SU-DHL-6 (cell line): Measurements from ENCODE around the gene FAM171A1.
"Not testable (repeated sequence)": the region's sequence is repeated elsewhere in the genome, so short reads cannot be mapped to it uniquely, and the experiment has no call there.

Experiments used
- H2AFZ ChIP-seq: fragments of 200-600 bp; sonication (generic); 2 replicates; pipeline ENCODE4 v1.6.1; 2014; ENCODE audit warnings: low read depth, mild to moderate bottlenecking, moderate library complexity, mixed read lengths, antibody characterized with exemption, low read length; ENCODE audit not compliant: severe bottlenecking
- H3F3A ChIP-seq: fragments of 200-600 bp; shearing (Covaris generic); 2 replicates; pipeline ENCODE4 v1.6.0; 2016; ENCODE audit warnings: antibody characterized with exemption, mild to moderate bottlenecking; ENCODE audit not compliant: insufficient read depth
- H3K27ac ChIP-seq: fragments of 200-600 bp; sonication (generic); 2 replicates; pipeline ENCODE4 v1.5.1; 2016; ENCODE audit warnings: low read depth, mild to moderate bottlenecking, low read length, moderate library complexity, mixed read lengths
- H3K27me3 ChIP-seq: fragments of 200-600 bp; sonication (generic), shearing (Covaris generic); 2 replicates; pipeline ENCODE4 v1.6.0; 2014; ENCODE audit warnings: mild to moderate bottlenecking, low read length
- H3K36me3 ChIP-seq: fragments of 200-600 bp; sonication (generic); 2 replicates; pipeline ENCODE4 v1.6.1; 2014; ENCODE audit warnings: mild to moderate bottlenecking, low read length, mixed read lengths
- H3K4me2 ChIP-seq: fragments of 300-600, 200-600 bp; shearing (Covaris generic), sonication (generic); 2 replicates; pipeline ENCODE4 v1.6.0; 2014; ENCODE audit warnings: low read length, low read depth, mild to moderate bottlenecking; ENCODE audit not compliant: poor library complexity, severe bottlenecking
- H3K4me3 ChIP-seq: fragments of 200-600 bp; sonication (generic); 2 replicates; pipeline ENCODE4 v1.5.1; 2014; ENCODE audit warnings: antibody characterized with exemption, low read length, mild to moderate bottlenecking, mixed read lengths; ENCODE audit not compliant: insufficient read depth, poor library complexity, severe bottlenecking
- H3K79me2 ChIP-seq: fragments of 200-600 bp; sonication (generic); 2 replicates; pipeline ENCODE4 v1.6.1; 2014; ENCODE audit warnings: mild to moderate bottlenecking, low read length, moderate library complexity; ENCODE audit not compliant: insufficient read depth
- H3K9ac ChIP-seq: fragments of 200-600 bp; sonication (generic); 2 replicates; pipeline ENCODE4 v1.7.0; 2014; ENCODE audit warnings: mild to moderate bottlenecking, low read length
- H3K9me2 ChIP-seq: fragments of 200-600 bp; sonication (generic); replicated peaks from 2 replicates; pipeline ENCODE4 v1.6.1; 2014; ENCODE audit warnings: low read length; ENCODE audit not compliant: insufficient read depth
- H3K9me3 ChIP-seq: fragments of 200-600 bp; sonication (generic); 2 replicates; pipeline ENCODE4 v1.6.1; 2014; ENCODE audit warnings: low read length, mixed read lengths; ENCODE audit not compliant: insufficient read depth
- H4K20me1 ChIP-seq: fragments of 200-600 bp; sonication (generic); 2 replicates; pipeline ENCODE4 v1.6.1; 2014; ENCODE audit warnings: low read depth, mild to moderate bottlenecking, antibody characterized with exemption, low read length, moderate library complexity, mixed read lengths
- CTCF ChIP-seq: fragments of 200-600 bp; sonication (generic); IDR thresholded peaks from one replicate; pipeline ENCODE4 v1.5.1; 2017; ENCODE audit warnings: antibody characterized with exemption, mild to moderate bottlenecking, low read length, moderate library complexity; ENCODE audit not compliant: insufficient read depth, poor library complexity, severe bottlenecking
- EZH2phosphoT487 ChIP-seq: fragments of 200-600 bp; sonication (generic), shearing (Covaris generic); conservative IDR thresholded peaks from 2 replicates; pipeline ENCODE4 v1.6.1; 2018; ENCODE audit warnings: mild to moderate bottlenecking, antibody characterized with exemption, low read length, moderate library complexity, mixed read lengths

FAM171A1 gene

GRCh38 chr10:15202639-15203038 is 168.4 kb downstream of the FAM171A1 start:
- Histone ChIP-seq H3F3A (no peaks in the 10 kb centered on the region), H3K4me3 (no peak overlapping the region), H2AFZ (no peak overlapping the region), H3K4me2 (no peak overlapping the region), H3K9me3 (no peaks in the 10 kb centered on the region), H3K79me2 (no peaks in the 10 kb centered on the region), H4K20me1 (no peaks in the 10 kb centered on the region), H3K9ac (no peak overlapping the region), H3K9me2 (no peaks in the 10 kb centered on the region), H3K27ac (no peak overlapping the region), H3K27me3 (no peaks in the 10 kb centered on the region; the same call in 1 of the 2 replicates), H3K36me3 (no peaks in the 10 kb centered on the region)
- TF ChIP-seq CTCF (no peak), EZH2phosphoT487 (no peak)

- H3K79me2 ChIP-seq, H3F3A ChIP-seq, H3K9me2 ChIP-seq, H3K9ac ChIP-seq, H2AFZ ChIP-seq, H3K36me3 ChIP-seq, H3K9me3 ChIP-seq, H3K4me3 ChIP-seq, H3K4me2 ChIP-seq, H4K20me1 ChIP-seq, H3K27ac ChIP-seq, H3K27me3 ChIP-seq: not testable (repeated sequence)
Measured at GRCh38 chr10:15202301-15202621, 168.8 kb downstream of the FAM171A1 start.

- TF ChIP-seq EZH2phosphoT487 (no peak), CTCF (no peak)
- no peak overlapping the region for H3K4me2 ChIP-seq
- H3K27me3 ChIP-seq, result no peaks in the 10 kb centered on the region; the same call in 1 of the 2 replicates
- no peaks in the 10 kb centered on the region for H4K20me1 ChIP-seq
- H3K9ac ChIP-seq, result no peak overlapping the region
- H3K9me3 ChIP-seq, result no peaks in the 10 kb centered on the region
- H3K9me2 ChIP-seq, result no peaks in the 10 kb centered on the region
- H3K36me3 ChIP-seq, result no peaks in the 10 kb centered on the region
- H3K27ac ChIP-seq, result no peak overlapping the region
- H3F3A ChIP-seq, result no peaks in the 10 kb centered on the region
- H3K79me2 ChIP-seq, result no peaks in the 10 kb centered on the region
- H3K4me3 ChIP-seq, result no peak overlapping the region
- H2AFZ ChIP-seq, result no peak overlapping the region
Measured at GRCh38 chr10:15201589-15202300, 169.3 kb downstream of the FAM171A1 start.

GRCh38 chr10:15200626-15201025 is 170.5 kb downstream of the FAM171A1 start:
- Histone ChIP-seq H3K4me2 (no peak overlapping the region), H3K9ac (no peak overlapping the region), H3K27ac (no peak overlapping the region)

More at GRCh38 chr10:15200626-15201025, 170.5 kb downstream of the FAM171A1 start:
- Histone ChIP-seq H3K9me3 (no peaks in the 10 kb centered on the region), H3F3A (no peaks in the 10 kb centered on the region), H3K27me3 (no peaks in the 10 kb centered on the region; the same call in 1 of the 2 replicates), H4K20me1 (no peaks in the 10 kb centered on the region), H2AFZ (no peak overlapping the region), H3K4me3 (no peak overlapping the region), H3K9me2 (no peaks in the 10 kb centered on the region), H3K79me2 (no peaks in the 10 kb centered on the region), H3K36me3 (no peaks in the 10 kb centered on the region)
- TF ChIP-seq EZH2phosphoT487 (no peak), CTCF (no peak)
